ENCODE data around the gene DAAM1.

DNA sequence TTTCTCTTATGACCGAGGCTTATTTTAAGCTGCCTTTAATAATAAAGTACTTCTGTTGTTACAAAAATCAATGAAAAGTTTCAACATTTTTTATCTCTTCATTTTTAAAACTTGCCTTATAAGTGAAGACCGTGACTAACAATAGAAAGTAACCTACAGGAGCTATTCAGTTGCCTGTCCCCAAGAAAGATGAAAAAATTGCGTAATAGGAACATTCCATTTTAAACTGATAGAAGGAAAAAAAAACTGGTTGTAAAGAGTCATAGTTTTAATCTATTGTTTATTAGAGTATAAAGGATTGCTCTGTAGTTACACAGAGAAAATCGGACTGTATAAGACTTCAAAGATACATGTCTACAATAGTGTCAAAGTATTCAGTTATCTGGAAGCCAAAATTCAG is 83.3 kb downstream of the DAAM1 start:
- TF ChIP-seq, protein P1, sequence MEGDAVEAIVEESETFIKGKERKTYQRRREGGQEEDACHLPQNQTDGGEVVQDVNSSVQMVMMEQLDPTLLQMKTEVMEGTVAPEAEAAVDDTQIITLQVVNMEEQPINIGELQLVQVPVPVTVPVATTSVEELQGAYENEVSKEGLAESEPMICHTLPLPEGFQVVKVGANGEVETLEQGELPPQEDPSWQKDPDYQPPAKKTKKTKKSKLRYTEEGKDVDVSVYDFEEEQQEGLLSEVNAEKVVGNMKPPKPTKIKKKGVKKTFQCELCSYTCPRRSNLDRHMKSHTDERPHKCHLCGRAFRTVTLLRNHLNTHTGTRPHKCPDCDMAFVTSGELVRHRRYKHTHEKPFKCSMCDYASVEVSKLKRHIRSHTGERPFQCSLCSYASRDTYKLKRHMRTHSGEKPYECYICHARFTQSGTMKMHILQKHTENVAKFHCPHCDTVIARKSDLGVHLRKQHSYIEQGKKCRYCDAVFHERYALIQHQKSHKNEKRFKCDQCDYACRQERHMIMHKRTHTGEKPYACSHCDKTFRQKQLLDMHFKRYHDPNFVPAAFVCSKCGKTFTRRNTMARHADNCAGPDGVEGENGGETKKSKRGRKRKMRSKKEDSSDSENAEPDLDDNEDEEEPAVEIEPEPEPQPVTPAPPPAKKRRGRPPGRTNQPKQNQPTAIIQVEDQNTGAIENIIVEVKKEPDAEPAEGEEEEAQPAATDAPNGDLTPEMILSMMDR (IDR thresholded peaks at IDR 0.05; ENCODE audit: borderline replicate concordance, extremely low read depth, low read length, poor library complexity, severe bottlenecking): no peak
- no peak for TF ChIP-seq EZH2 (IDR thresholded peaks at IDR 0.05; ENCODE audit: borderline replicate concordance, low read depth, low read length, severe bottlenecking)
